Cardiac muscle cell (in vitro differentiated cells and primary cell): ENCODE results near the gene PIK3R5. TPM values are rescaled to one million over a fixed set of nuclear protein-coding genes. Genes with fewer than 3 reads are reported as not detected.

Experiments used
- DNase-seq, 2 donors: peaks; one replicate each; pipeline versions ENCODE4 v3.0.0 to v3.0.0-alpha.2; 2010 to 2017; ENCODE audit warnings: low read depth in 1 of 2, low spot score in 1 of 2
- H3K27ac ChIP-seq: fragments of 200-600 bp; sonication (generic); 2 replicates; pipeline ENCODE4 v1.5.1; 2016
- H3K27me3 ChIP-seq: fragments of 200-600 bp; sonication (generic); 2 replicates; pipeline ENCODE4 v1.6.0; 2016; ENCODE audit warnings: control low read depth
- H3K36me3 ChIP-seq: fragments of 200-600 bp; sonication (generic); 2 replicates; pipeline ENCODE4 v1.5.1; 2016; ENCODE audit warnings: control low read depth
- H3K4me1 ChIP-seq: fragments of 200-600 bp; sonication (generic); 2 replicates; pipeline ENCODE4 v1.8.1; 2017; ENCODE audit warnings: low read depth, mild to moderate bottlenecking, mixed run types
- H3K4me3 ChIP-seq: fragments of 200-600 bp; sonication (generic); 2 replicates; pipeline ENCODE4 v1.5.1; 2016; ENCODE audit warnings: mild to moderate bottlenecking
- H3K9me3 ChIP-seq: fragments of 200-600 bp; sonication (generic); 2 replicates; pipeline ENCODE4 v1.5.1; 2017; ENCODE audit warnings: low read depth, mild to moderate bottlenecking, control low read depth
- CTCF ChIP-seq: IDR thresholded peaks from 2 replicates; pipeline ENCODE4 v1.5.1; 2012; ENCODE audit warnings: low read depth, mild to moderate bottlenecking, low read length
- polyA plus RNA-seq: library from polyadenylated mRNA; unstranded; fragments of >200 nt; fragmentation: Nextera tagmentation; extraction: Ambion mirVana; gene quantifications from 2 replicates; pipeline ENCODE4 v1.2.1, GENCODE V29; 2016
- total RNA-seq: library from RNA; depleted of rRNA; stranded (reverse); fragments of >200 nt; gene quantifications from 2 replicates; pipeline ENCODE4 v1.2.3, GENCODE V29; 2016

Gene PIK3R5
- total and polyA plus RNA-seq, 2 experiments from 2014 or later: 0.09 to 0.38 TPM

- no peak overlapping the region for H3K27ac ChIP-seq
- no peak for TF ChIP-seq CTCF
- no peaks in the 10 kb centered on the region for H3K4me1 ChIP-seq
- DNase-seq: no peak
- no peak overlapping the region for H3K4me3 ChIP-seq
- H3K36me3 ChIP-seq: no peaks in the 10 kb centered on the region
- no peaks in the 10 kb centered on the region for H3K9me3 ChIP-seq
- H3K27me3 ChIP-seq: peaks cover 58% of the 10 kb centered on the region
Measured at GRCh38 chr17:8963014-8963413, 2.5 kb downstream of the PIK3R5 start.

GRCh38 chr17:8961829-8962228, 3.7 kb downstream of the PIK3R5 start:
- no peaks in the 10 kb centered on the region for H3K36me3 ChIP-seq
- no peaks in the 10 kb centered on the region for H3K9me3 ChIP-seq
- no peak for TF ChIP-seq CTCF
- DNase-seq: no peak
- no peaks in the 10 kb centered on the region for H3K4me1 ChIP-seq
- peaks cover 52% of the 10 kb centered on the region for H3K27me3 ChIP-seq
- no peak overlapping the region for H3K27ac ChIP-seq
- no peak overlapping the region for H3K4me3 ChIP-seq

- Histone ChIP-seq H3K36me3 (no peaks in the 10 kb centered on the region), H3K4me1 (no peaks in the 10 kb centered on the region), H3K27ac (no peak overlapping the region), H3K9me3 (no peaks in the 10 kb centered on the region), H3K27me3 (peaks cover 39% of the 10 kb centered on the region), H3K4me3 (no peak overlapping the region)
- TF ChIP-seq CTCF: no peak
- DNase-seq: no peak
Measured at GRCh38 chr17:8960325-8961140, 5.0 kb downstream of the PIK3R5 start.

- Histone ChIP-seq H3K4me3 (no peak overlapping the region), H3K27me3 (peaks cover 28% of the 10 kb centered on the region), H3K4me1 (no peaks in the 10 kb centered on the region), H3K36me3 (no peaks in the 10 kb centered on the region), H3K9me3 (no peaks in the 10 kb centered on the region), H3K27ac (no peak overlapping the region)
- no peak for DNase-seq
- TF ChIP-seq CTCF: no peak
Measured at GRCh38 chr17:8959312-8959918, 6.1 kb downstream of the PIK3R5 start.

- Histone ChIP-seq H3K9me3 (no peaks in the 10 kb centered on the region), H3K27me3 (peaks cover 12% of the 10 kb centered on the region), H3K4me1 (no peaks in the 10 kb centered on the region), H3K27ac (no peak overlapping the region), H3K4me3 (no peak overlapping the region), H3K36me3 (no peaks in the 10 kb centered on the region)
- DNase-seq: no peak
- no peak for TF ChIP-seq CTCF
Measured at GRCh38 chr17:8957721-8958120, 7.8 kb downstream of the PIK3R5 start.
